WTC11 (cell line): ENCODE data around the gene EHD3. TPM values are rescaled to one million over a fixed set of nuclear protein-coding genes. Genes with fewer than 3 reads are reported as not detected.

Experiments
- AR ChIP-seq: fragments of 250-450 bp; sonication (Bioruptor Pico); IDR thresholded peaks from 2 replicates; pipeline ENCODE4 v1.9.0; 2021; ENCODE audit warnings: mild to moderate bottlenecking
- ARID4B ChIP-seq: sonication (generic); formaldehyde crosslinking; IDR thresholded peaks from 2 replicates; pipeline ENCODE4 v1.8.0; 2023; ENCODE audit warnings: missing genetic modification reagents, mild to moderate bottlenecking, borderline replicate concordance
- ATF2 ChIP-seq: sonication (generic); formaldehyde crosslinking; IDR thresholded peaks from 2 replicates; pipeline ENCODE4 v1.8.1; 2022; ENCODE audit warnings: low read depth, missing genetic modification reagents, borderline replicate concordance
- CBFB ChIP-seq: sonication (generic); formaldehyde crosslinking; IDR thresholded peaks from 2 replicates; pipeline ENCODE4 v1.8.1; 2022; ENCODE audit warnings: mild to moderate bottlenecking, low read depth, missing genetic modification reagents
- CREB1 ChIP-seq: sonication (generic); formaldehyde crosslinking; IDR thresholded peaks from 2 replicates; pipeline ENCODE4 v1.8.0; 2023; ENCODE audit warnings: mild to moderate bottlenecking, missing genetic modification reagents
- CTCF ChIP-seq: fragments of 200-600 bp; IDR thresholded peaks from 2 replicates; pipeline ENCODE4 v1.8.0; 2022; ENCODE audit warnings: antibody characterized with exemption
- E2F1 ChIP-seq: sonication (generic); formaldehyde crosslinking; IDR thresholded peaks from 2 replicates; pipeline ENCODE4 v1.8.0; 2022; ENCODE audit warnings: mild to moderate bottlenecking, missing genetic modification reagents
- ETV6 ChIP-seq: sonication (generic); formaldehyde crosslinking; IDR thresholded peaks from 2 replicates; pipeline ENCODE4 v1.8.1; 2022; ENCODE audit warnings: mild to moderate bottlenecking, missing genetic modification reagents
- FOXJ3 ChIP-seq: sonication (generic); formaldehyde crosslinking; IDR thresholded peaks from 2 replicates; pipeline ENCODE4 v1.9.0; 2021; ENCODE audit warnings: missing genetic modification reagents, mild to moderate bottlenecking, borderline replicate concordance
- GRHL2 ChIP-seq: fragments of 250-450 bp; sonication (Bioruptor Pico); IDR thresholded peaks from 2 replicates; pipeline ENCODE4 v1.8.0; 2022; ENCODE audit warnings: mild to moderate bottlenecking, moderate library complexity; ENCODE audit not compliant: insufficient replicate concordance, severe bottlenecking
- IRF1 ChIP-seq: sonication (generic); formaldehyde crosslinking; IDR thresholded peaks from 2 replicates; pipeline ENCODE4 v1.8.0; 2023; ENCODE audit warnings: missing genetic modification reagents
- NFATC4 ChIP-seq: fragments of 250-450 bp; sonication (Bioruptor Pico); IDR thresholded peaks from 2 replicates; pipeline ENCODE4 v1.9.0; 2021; ENCODE audit warnings: mild to moderate bottlenecking
- NR1H2 ChIP-seq: sonication (generic); formaldehyde crosslinking; IDR thresholded peaks from 2 replicates; pipeline ENCODE4 v1.9.0; 2021; ENCODE audit warnings: mild to moderate bottlenecking, moderate library complexity, missing genetic modification reagents
- NR2C2 ChIP-seq: sonication (generic); formaldehyde crosslinking; IDR thresholded peaks from 2 replicates; pipeline ENCODE4 v1.8.0; 2022; ENCODE audit warnings: mild to moderate bottlenecking, missing genetic modification reagents
- OVOL2 ChIP-seq: fragments of 250-450 bp; sonication (Bioruptor Pico); IDR thresholded peaks from 2 replicates; pipeline ENCODE4 v1.9.0; 2021; ENCODE audit warnings: mild to moderate bottlenecking, borderline replicate concordance
- PRRX2 ChIP-seq: fragments of 250-450 bp; sonication (Bioruptor Pico); IDR thresholded peaks from 2 replicates; pipeline ENCODE4 v1.8.0; 2021; ENCODE audit warnings: mild to moderate bottlenecking
- RORB ChIP-seq: fragments of 250-450 bp; sonication (Bioruptor Pico); IDR thresholded peaks from 2 replicates; pipeline ENCODE4 v1.9.0; 2021; ENCODE audit warnings: mild to moderate bottlenecking
- SMAD4 ChIP-seq: sonication (generic); formaldehyde crosslinking; IDR thresholded peaks from 2 replicates; pipeline ENCODE4 v1.8.0; 2022; ENCODE audit warnings: mild to moderate bottlenecking, missing genetic modification reagents
- STAT6 ChIP-seq: sonication (generic); formaldehyde crosslinking; conservative IDR thresholded peaks from 2 replicates; pipeline ENCODE4 v1.8.1; 2023; ENCODE audit warnings: mild to moderate bottlenecking, low read depth, missing genetic modification reagents, moderate library complexity
- ZBTB21 ChIP-seq: sonication (generic); formaldehyde crosslinking; IDR thresholded peaks from 2 replicates; pipeline ENCODE4 v1.8.1; 2023; ENCODE audit warnings: mild to moderate bottlenecking, missing genetic modification reagents, borderline replicate concordance
- ZNF671 ChIP-seq: fragments of 250-450 bp; sonication (Bioruptor Pico); IDR thresholded peaks from 2 replicates; pipeline ENCODE4 v1.8.0; 2021; ENCODE audit warnings: mild to moderate bottlenecking
- total RNA-seq: library from RNA; stranded (reverse); gene quantifications from 3 replicates; pipeline ENCODE4 v1.2.3, GENCODE V29; 2021

EHD3 gene
- total RNA-seq, 1 experiment from 2014 or later = 10.0 TPM

- TF ChIP-seq ARID4B (CRISPR knock-in tag) (no peak; the same call in 1 of the 2 replicates), GRHL2 (CRISPR knock-in tag) (no peak), CREB1 (CRISPR knock-in tag) (0 out of 2 replicates have a peak, but pooled peaks have one; percentile 38), NR2C2 (CRISPR knock-in tag) (no peak), ZNF671 (no peak), OVOL2 (CRISPR knock-in tag) (no peak), RORB (CRISPR knock-in tag) (no peak), SMAD4 (CRISPR knock-in tag) (no peak), E2F1 (CRISPR knock-in tag) (0 out of 2 replicates have a peak, but pooled peaks have one; percentile 57), PRRX2 (CRISPR knock-in tag) (no peak), NR1H2 (CRISPR knock-in tag) (no peak), CTCF (peak; percentile 57; the same call in 1 of the 2 replicates), STAT6 (no peak), NFATC4 (CRISPR knock-in tag) (no peak), ETV6 (CRISPR knock-in tag) (peak; percentile 76), ZBTB21 (CRISPR knock-in tag) (peak; percentile 81), FOXJ3 (CRISPR knock-in tag) (no peak), CBFB (no peak), AR (CRISPR knock-in tag) (no peak), IRF1 (no peak), ATF2 (CRISPR knock-in tag) (no peak)
Measured at GRCh38 chr2:31233741-31234682, at the start of gene EHD3 (continued).
